H1 (cell line): ENCODE measurements around the gene IL17A. TPM values are rescaled to one million over a fixed set of nuclear protein-coding genes. Genes with fewer than 3 reads are reported as not detected.

Source experiments
- CREB1 ChIP-seq: IDR thresholded peaks from 2 replicates; pipeline ENCODE4 v1.6.1; 2012; ENCODE audit warnings: inconsistent platforms
- HDAC2 ChIP-seq, 2 experiments: fragments of 300-600 bp in 1 of 2; sonication (generic) in 1 of 2; IDR thresholded peaks; 2 replicates each; pipeline ENCODE4 v1.6.1; 2011 to 2012; ENCODE audit warnings: low read depth in 2 of 2, low read length in 2 of 2, mild to moderate bottlenecking in 2 of 2, moderate library complexity in 2 of 2, borderline replicate concordance in 1 of 2, inconsistent platforms in 1 of 2
- SIRT6 ChIP-seq: IDR thresholded peaks from one replicate; pipeline ENCODE4 v1.7.1; 2012; ENCODE audit warnings: low read length, inconsistent platforms
- polyA plus RNA-seq, 7 experiments: library from polyadenylated mRNA; depleted of rRNA in 3 of 7; stranded (reverse) in 5 of 7; unstranded in 2 of 7; fragments of >200 nt in 5 of 7; fragments of 200-250 nt in 2 of 7; gene quantifications; 1 replicate in 5 of 7; 2 replicates in 1 of 7; 4 replicates in 1 of 7; pipeline versions ENCODE4 v1.2.1 to v1.2.3, GENCODE V29; 2011 to 2013; ENCODE audit warnings: missing spikeins in 2 of 7, mixed read lengths in 2 of 7
- total RNA-seq: library from RNA; stranded (reverse); fragmentation: NEBNext Ultra II Directional; extraction: Animal tissue kit (Norgen Biotek cat#: 25700); gene quantifications from 2 replicates; pipeline ENCODE4 v1.2.1, GENCODE V29; 2021
- TF ChIP-seq, protein P1 (sequence below): IDR thresholded peaks from 2 replicates; pipeline ENCODE4 v1.6.1; 2012; ENCODE audit warnings: inconsistent platforms

Gene IL17A
- total and polyA plus RNA-seq, 2 of the 8 experiments (the other 6 are each of a cell fraction or from before 2014, with no cell fraction given), result not detected

DNA sequence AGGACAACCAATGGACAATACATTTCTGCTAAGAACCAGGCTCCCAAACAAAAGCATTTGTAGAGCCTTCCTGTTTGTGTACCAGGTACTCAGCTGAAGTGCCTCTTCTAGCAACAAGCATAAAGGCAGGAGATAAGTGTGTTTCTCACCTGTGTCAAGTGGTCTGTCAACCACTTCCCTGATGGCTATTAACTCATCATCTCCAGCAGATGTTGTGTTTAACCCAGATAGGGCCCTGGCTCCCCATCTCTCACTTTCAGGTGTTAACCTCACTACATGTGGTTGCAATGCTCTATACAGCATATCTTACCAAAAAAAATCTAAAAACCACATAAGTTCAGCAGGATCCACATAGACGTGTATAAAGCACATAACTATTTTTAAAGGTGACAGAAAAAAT lies 9.6 kb upstream of the IL17A start (continued):
- TF ChIP-seq, protein P1, sequence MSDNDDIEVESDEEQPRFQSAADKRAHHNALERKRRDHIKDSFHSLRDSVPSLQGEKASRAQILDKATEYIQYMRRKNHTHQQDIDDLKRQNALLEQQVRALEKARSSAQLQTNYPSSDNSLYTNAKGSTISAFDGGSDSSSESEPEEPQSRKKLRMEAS, result no peak
- TF ChIP-seq SIRT6 (no peak), HDAC2 (IDR thresholded peaks at IDR 0.05; ENCODE audit: borderline replicate concordance in 1 of 2, low read depth in 2 of 2, low read length in 2 of 2) (no peak), CREB1 (no peak)
